Stimulated activated CD8-positive, alpha-beta memory T cell treated with anti-CD3 and anti-CD28 coated beads, Interleukin-15, amount 100 ng/mL, for 48 hours (primary cell): ENCODE results near the gene USP10.
"Not testable (repeated sequence)": the region's sequence is repeated elsewhere in the genome, so short reads cannot be mapped to it uniquely, and the experiment has no call there.

ENCODE experiments used
- DNase-seq, 2 donors: peaks; one replicate each; pipeline ENCODE4 v3.0.0-alpha.2; 2020; ENCODE audit warnings: low read depth in 2 of 2

Gene USP10

GRCh38 chr16:84673561-84673960 is 26.2 kb upstream of the USP10 start:
- DNase-seq, result no peak

- no peak for DNase-seq
These were observed 24.4 kb upstream of the USP10 start for GRCh38 chr16:84675423-84675822.

- DNase-seq, result no peak
These were observed 23.9 kb upstream of the USP10 start for GRCh38 chr16:84675884-84676283.

GRCh38 chr16:84677017-84677803 is 22.6 kb upstream of the USP10 start:
- no peak for DNase-seq

GRCh38 chr16:84677849-84678248 is 22.0 kb upstream of the USP10 start:
- no peak for DNase-seq

- DNase-seq, result no peak
These were observed 21.3 kb upstream of the USP10 start for GRCh38 chr16:84678541-84678940.

- no peak for DNase-seq
These were observed 19.5 kb upstream of the USP10 start for GRCh38 chr16:84680165-84680842.

GRCh38 chr16:84680843-84681629 is 18.8 kb upstream of the USP10 start:
- no peak for DNase-seq

GRCh38 chr16:84683691-84684591 is 15.9 kb upstream of the USP10 start:
- no peak for DNase-seq

- no peak for DNase-seq
These were observed 15.2 kb upstream of the USP10 start for GRCh38 chr16:84684592-84684965.

GRCh38 chr16:84685210-84685609 is 14.6 kb upstream of the USP10 start:
- no peak for DNase-seq

- DNase-seq, result no peak
These were observed 13.0 kb upstream of the USP10 start for GRCh38 chr16:84686707-84687298.

GRCh38 chr16:84687715-84688114 is 12.1 kb upstream of the USP10 start:
- no peak for DNase-seq

GRCh38 chr16:84688163-84688562 is 11.6 kb upstream of the USP10 start:
- not testable (repeated sequence) for DNase-seq

- DNase-seq, result no peak
These were observed 10.7 kb upstream of the USP10 start for GRCh38 chr16:84689111-84689510.

GRCh38 chr16:84690088-84690819 is 9.5 kb upstream of the USP10 start:
- no peak for DNase-seq

- DNase-seq, result no peak
These were observed 7.2 kb upstream of the USP10 start for GRCh38 chr16:84692451-84693214.

GRCh38 chr16:84693869-84694268 is 5.9 kb upstream of the USP10 start:
- DNase-seq, result not testable (repeated sequence)

- no peak for DNase-seq
These were observed 4.8 kb upstream of the USP10 start for GRCh38 chr16:84694980-84695379.
